ENCODE data around the gene NEUROG2.

The NEUROG2 gene

DNA sequence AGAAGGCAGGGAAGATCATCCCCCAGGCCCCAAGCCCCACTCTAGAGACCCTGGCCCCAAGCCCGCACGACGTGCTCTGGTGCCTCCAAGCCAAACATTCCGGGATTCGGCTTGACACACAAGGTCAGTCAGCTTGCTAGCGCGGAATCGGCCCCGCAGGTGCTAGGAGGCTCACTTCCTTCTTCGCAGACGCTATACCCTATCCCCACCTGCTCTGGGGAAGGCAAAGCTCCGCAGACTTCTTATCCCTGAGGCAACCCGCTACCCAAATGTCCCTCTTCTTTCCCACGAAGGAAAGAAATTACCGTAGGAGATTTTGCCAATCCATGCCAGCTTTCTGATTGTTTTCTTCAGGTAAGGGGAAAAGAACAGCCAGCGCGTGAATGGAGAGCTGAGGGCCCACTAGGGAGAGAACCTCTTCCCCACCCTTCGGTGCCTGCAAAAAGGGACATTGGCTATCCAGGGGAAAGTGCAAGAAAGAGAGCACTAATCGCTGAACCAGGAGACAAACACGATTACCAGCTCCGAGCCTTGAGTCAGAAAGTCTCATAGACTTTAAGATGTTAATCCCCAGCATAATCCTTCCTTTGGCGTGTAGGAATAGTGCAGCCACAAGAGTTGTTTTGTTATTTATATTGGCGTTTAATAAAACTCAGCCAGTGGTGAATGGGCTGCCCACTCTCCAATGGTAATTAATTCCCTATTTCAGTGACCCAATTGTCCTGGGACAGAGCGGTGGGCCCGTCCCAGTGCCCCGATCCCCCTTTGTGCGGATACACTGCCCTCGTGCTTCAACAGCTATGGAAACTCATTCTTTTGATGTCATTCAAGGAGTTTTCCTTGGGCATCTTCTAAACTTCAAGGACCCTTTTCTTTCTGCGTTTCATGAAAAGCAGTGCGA lies 5.4 kb upstream of the NEUROG2 start:
- no peak for DNase-seq (ENCODE audit: low read depth, low spot score)

DNA sequence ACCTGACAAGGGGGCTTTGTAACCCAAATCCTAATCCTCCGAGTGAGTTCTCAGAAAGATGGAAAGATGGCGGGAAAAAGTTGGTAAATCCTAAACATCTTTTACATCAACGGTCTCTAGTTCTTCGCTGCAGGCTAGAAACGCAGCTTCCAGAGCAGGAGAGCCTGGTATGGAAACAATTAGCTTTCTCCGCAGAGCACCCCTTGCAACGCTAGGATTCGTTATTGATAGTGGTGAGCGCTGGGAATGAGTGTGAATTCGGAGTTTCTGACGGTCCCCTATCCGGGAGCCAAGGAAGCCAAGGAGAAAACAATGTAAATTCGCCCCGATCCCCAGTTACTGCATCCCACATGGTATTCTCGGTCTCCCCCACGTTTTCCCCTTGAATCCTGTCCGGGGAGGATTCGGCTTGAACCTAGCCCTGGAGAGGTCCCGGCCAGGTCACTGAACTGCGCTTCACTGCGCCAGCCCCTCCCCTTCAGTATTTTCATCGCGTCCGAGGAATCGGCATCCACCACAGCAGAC lies 4.7 kb upstream of the NEUROG2 start:
- no peak for DNase-seq (ENCODE audit: low read depth, low spot score)

DNA sequence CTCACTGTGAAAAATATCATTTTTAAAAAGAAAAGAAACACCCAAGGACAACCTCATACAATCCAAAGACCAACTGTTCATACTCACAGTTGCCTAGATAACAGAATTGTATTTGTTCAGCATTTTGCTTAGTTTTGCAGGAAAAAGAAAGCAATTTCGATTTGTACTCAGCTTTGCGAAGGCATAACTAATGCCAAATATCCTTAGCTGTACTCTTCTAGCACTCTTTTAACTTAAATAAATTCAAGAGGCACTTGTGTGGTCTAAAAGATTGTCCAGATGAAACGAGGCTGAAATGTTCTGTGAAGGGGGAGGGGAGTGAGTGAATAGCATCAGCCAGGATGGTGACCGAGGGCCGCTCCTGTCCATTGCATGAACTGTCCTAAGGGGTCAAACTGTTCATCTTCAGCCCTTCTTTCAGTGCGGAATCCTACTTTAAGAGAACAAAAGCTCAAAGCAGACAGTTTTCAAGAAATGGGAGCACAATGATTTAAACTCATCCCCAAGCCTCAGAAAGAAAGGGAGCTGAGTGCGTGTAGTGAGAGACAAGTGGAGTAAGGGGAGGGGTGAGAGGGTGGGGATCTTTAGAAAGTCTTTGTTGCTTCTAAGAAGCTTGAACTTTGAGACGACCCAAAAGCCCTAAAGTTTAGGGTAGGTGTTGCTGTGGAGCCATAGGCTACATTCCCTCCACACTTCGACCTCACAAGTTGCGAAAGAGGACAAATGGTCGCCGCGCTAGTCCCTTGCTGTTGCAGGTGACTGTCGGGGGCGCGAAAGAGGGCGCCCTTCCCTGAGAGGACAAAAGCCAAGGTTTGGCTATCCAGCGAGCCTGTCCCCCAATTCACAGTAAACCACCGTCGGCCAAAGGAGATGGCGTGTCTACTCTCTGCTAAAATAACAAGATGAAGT lies 4.0 kb upstream of the NEUROG2 start:
- no peak for DNase-seq (ENCODE audit: low read depth, low spot score)

DNA sequence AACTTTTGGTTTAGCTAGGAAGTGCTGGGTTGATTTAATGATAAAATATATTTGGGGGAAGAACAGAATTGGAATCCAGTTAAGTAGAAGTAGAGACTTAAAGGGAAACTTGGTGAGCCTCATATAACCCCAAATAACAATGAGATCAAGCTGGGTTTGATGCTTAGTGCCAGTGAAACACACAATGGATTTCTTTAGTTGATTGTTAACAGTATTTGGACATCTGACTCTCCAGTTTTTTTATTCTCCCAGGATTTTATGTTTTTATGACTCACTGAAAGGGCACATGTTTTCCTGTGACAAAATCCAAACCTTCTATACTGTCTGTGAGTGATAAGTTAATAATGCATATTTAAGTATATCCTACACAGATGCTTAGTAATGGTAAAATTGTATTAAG lies 2.7 kb upstream of the NEUROG2 start:
- DNase-seq (ENCODE audit: low read depth, low spot score): no peak

DNA sequence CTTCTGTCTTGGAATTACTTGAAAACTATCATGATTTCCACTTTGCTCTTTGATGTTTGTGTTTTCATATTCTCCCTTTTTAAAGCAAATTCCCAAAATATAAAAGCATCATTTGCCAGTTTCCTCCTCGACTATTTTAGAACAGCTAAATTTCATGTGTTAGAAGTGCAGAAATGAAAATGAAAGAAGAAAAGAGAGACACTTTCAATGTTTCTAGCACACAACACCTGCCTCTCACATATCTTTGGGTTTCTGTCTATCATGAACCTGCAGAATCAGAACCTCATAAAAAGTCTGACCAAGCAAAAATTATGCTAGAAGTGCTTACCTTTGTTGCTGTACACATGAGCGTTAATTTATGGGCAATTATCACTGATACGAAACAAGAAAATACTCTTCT lies 1.9 kb upstream of the NEUROG2 start:
- no peak for DNase-seq (ENCODE audit: low read depth, low spot score)

DNA sequence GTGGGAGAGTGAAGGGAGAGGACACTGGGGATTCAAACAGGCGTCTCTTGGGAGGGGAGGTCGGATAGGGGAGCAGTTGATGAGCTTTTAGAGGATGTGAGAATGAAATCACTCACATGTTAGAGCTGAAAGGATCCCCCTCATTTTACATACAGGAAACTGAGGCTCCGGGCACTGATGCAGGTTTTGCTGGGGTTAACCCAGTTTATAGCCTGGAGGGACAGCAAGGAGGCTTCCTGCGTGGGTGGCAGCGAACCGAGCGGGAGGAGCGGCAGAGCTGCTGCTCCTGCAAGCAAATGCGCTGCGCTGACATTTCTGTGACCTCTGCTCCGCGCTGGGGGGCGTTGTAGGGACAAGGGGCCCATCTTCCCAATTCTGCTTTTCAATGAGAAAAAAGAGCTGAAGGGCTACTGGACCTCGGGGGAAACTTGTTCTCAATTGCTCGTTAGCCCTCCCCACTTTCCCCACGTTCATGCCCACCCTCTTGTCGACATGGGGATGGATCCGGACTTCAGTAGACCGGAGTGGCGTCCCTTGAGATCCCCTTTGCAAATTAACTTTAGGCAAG lies 1.2 kb upstream of the NEUROG2 start:
- DNase-seq (ENCODE audit: low read depth, low spot score): no peak

DNA sequence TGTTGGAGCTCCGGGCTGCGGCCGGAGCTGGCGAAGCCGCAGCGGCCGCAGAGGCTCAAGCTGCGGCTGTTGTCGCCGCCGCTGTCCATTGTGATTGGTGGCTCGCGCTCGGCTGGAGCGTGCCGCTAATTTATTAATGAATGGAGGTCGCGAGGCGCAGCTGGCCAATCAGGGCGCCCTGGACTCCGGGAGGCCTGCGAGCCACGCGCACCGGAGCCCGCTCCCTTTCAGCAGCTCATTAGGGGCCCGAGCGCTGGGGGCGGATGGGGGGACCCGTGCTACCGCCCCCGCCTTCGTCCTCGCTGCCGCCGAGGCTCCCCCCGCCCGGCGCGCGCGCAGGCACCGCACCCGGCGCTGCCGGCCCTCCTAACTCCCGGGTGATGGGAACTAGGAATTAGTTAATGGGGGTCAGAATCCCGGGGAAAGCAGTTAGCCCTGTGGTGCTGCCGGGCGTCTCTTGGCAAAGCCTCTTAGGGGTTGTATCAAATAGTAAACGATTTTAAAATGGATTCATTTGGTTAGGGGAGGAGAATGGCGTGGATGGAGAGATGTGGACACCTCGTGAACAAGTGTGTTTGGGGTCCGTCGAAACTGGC lies 589 bp upstream of the NEUROG2 start:
- no peak for DNase-seq (ENCODE audit: low read depth, low spot score)

DNA sequence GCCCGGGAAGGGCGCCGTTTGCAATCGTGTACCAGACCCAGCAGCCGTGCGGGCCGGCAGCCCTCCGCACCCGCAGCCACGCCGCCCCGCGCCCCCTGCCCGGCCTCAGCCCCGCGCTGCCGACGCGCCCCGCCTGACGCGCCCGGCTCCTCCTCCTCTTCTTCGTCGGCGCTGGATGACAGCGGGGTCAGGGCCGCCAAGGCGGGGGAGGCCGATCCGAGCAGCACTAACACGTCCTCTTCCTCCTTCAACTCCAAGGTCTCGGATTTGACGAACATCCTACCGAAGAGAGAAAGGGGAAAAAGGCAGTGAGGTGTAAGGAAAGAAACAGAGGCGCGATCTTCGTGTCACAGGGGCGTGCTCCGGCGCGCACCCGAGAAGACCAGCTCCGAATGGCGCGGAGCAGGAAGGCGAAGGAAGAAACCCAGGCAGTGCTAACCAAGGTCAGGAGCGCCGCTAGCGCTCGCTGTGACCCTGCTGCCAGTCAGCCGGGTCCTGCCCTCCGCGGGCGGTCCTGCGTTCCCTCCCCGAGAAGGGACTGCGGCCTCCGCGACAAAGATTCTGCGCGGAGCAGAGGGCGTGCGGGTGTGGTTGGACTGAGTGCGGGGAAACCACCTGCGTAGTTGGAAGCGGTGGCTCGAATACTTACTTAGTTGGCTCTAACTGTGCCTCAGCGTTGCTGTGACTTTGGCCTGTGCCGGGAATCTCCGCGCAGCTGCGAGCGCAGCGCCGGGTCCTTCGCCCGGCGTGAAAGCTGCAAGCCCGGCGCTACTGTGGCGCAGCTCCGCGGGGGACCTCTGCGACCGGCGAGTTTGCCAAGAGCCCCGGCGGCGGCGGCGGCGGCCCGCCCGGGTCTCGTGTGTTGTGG lies 548 bp downstream of the NEUROG2 start:
- DNase-seq (ENCODE audit: low read depth, low spot score): no peak

DNA sequence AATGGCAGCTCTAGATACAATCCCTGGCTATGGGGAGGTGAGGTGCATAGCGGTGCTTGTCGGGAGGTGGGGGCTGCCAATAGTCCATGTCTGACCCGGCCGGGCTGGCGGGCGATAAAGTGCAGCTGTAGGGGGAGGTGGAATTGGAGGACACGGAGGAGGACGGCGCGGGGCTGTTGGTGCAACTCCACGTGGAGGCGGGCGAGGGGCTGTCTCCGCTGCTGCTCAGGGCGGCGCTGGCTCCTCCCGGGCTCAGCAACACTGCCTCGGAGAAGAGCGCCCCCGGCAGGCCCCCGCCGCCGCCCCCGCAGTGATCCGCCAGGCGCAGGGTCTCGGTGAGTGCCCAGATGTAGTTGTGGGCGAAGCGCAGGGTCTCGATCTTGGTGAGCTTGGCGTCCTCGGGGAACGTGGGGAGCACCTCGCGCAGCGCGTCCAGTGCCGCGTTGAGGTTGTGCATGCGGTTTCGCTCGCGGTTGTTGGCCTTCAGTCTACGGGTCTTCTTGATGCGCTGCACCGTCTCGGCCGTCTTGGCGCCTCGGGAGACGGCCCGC lies 1.3 kb downstream of the NEUROG2 start:
- no peak for DNase-seq (ENCODE audit: low read depth, low spot score)

DNA sequence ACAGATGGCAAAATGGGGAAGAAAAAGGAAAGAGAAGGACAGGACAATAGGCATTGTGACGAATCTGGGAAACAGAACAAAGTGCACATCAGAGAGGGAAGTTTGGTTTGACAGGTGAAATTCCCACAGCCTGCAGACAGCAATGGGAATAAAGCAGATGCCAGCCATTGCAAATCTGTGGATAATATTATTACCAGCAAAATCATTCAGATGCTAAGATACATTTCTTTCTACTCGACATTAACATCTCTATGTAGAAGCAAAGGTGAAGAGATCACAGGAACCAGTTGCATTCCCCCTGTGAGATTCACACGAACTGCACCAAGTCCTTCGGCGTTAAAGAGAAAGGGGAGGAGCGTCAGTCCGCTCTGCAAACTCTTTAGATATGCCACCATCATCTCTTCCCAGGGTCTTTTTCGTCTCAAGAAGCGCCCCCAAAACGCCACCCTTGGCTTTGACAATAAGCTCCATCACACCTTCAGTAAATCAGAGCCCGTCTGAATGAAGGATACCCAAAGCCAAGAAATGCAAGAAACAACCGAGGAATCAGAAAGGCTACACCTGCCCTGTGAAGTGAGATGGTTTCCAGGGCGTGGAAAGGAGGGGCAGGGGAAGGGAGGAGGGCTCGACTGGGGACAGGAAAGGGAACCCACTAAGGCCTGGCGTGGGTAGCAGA lies 1.9 kb downstream of the NEUROG2 start:
- DNase-seq (ENCODE audit: low read depth, low spot score): no peak

DNA sequence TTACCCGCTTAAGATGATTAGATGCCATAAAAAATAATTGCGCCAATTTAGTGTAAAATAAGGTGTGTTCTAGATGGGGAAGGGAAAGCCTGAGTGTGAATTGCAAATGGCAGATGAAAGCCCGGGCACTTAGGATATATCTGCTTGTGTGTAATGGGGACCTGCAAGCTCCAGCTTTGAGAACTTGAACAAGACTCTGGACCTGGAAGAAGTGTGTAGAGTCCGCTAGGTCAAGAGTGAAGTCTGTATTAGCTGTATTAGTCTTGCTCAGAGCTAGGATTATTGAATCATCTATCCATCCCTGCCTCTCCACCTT lies 4.2 kb downstream of the NEUROG2 start:
- no peak for DNase-seq (ENCODE audit: low read depth, low spot score)

DNA sequence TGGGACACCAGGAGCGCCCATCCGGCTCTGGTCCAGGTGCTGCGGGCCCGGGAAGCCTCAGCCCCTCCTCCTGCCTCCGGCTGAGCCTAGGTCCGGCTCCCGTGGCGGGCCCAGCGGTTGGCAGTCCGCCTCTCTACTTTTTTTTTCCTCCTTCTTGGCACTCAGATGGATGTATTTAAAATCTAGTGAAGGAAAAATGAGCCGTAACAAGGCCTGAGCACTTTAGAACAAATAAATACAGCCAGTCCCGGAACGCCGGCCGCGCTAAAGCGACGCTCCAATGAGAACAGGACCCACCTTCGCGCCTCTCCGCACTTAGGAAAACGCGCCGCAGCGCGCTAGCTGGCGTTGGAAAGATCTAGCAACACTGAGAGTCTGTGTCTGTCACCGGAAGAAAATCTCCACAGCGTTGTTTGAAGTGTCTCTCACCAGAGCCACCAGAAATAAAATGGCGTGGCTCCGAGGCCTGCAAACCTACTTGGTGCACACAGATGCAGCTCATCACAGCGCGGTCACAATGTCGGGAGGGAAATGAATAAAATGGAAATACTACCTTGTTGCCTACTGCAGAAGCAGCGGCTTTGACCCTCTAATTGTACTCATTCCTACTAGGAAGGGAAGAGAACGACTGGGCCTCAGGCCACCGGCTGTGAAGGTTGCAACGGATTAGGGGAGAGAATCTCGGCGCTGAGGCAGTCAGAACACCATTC lies 4.7 kb downstream of the NEUROG2 start:
- no peak for DNase-seq (ENCODE audit: low read depth, low spot score)

DNA sequence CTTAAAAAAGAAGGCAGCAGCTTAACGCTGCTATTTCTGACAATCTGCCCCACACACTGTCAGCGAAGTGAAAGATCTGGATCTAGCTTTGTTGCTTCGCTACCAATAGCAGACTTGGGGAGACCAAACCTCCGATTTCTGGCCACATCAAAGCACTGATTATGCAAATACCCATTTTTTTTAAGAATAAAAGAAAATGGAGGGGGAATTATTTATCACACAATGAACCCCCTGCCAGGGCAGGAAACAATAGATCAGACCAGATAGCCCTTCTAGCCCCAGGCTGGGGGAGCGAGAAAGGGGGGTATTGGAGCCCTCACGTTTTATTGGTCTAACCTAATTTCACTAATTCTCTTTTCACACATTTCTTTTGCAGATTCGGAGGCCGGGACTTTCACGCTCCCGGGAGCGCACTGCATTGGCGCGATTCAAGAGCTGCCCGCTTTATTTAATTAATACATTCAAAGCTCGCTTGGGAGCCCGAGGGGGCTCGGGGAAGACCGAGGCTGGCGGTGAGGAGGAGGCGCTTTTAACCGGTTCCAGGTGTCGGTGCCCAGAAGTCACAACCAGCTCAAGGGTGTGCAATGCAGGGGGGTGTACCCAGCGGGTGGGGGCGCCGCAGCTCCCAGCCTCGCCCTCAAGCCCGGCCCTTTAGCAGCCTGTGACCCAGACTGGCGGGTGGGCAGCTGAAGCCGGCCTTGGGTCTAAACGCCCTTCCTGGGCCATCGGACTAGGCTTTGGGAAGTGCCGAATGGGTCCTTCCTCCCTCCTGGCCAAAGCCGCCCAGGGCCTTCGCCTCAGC lies 5.5 kb downstream of the NEUROG2 start:
- no peak for DNase-seq (ENCODE audit: low read depth, low spot score)

DNA sequence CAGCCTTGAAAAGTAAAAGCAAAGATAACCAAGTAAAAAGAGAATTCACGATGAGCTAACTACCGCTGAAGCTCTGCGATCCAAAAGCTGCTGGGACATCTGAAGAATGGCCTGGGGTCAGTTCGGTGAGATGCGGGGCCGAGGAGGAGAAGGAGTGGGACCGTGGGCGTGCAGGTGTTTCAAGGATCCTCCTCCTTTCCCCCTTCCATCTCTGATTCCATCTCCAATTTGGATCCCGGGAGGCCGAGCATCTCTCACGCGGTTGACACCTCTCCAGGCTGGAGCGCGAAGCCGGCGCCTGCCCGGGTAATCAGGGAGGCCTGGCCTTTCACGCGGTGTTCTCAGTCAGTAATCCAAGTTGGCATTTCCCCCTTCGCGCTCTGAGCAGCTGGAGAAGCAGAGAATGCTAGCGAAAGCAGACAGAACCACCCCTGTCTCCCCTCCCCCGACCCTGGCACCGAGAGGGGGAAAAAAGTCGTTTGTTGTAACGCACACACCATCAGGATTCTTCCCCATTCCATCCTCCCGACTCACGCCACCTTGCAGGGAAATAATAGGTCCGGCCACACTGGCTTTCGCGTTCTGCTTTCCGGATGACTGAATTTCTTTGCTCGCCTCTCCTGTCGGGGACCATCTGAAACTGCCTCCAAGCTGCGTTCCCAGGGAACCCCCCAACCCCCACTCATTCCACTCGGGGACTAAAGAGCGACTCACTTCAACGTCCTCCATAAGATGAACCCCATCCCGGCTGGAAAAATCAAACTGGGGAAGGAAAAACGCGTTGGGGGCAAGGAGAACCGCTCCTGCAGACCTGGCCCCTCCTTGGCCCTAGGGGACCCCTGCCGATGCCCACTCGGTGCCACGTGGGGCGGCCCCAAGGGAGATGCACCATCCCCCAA lies 6.5 kb downstream of the NEUROG2 start:
- no peak for DNase-seq (ENCODE audit: low read depth, low spot score)

DNA sequence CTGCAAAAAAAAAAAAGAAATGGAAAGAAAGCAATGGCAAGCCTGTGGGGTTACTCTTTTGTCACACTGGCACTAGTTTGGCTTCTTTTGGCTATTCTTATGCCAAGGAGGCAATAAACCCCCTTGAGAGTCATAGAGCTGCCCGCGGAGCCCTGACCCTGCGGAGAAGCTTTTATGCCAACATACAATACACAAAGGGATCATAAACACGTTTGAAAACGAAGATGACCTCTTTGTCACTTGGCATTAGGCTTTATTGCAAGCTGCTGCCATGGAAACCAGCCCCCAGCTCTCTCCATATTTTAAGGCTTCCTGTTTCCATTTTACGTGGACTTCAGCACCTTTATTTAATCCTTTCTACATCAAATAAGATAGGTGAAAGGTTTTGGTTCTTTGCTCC lies 7.6 kb downstream of the NEUROG2 start:
- DNase-seq (ENCODE audit: low read depth, low spot score): no peak

DNA sequence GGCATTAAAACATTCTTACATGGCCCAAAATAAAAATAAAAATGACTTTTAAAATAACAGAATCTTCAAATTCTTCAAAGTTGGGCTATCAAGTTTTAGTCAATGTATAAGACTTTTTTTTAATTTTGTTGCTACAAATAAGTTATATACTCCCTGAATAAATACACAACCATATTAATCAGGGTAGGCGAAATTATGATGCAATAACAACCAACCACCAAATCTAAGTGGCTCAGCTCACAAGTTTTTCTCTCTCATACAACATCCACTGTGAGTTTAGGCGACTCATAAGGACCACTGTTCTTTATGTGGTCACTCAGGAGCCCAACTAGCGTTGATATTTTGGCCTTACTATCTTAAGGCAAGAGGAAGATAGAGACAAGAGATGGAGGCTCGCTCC lies 11.2 kb downstream of the NEUROG2 start:
- DNase-seq (ENCODE audit: low read depth, low spot score): no peak

DNA sequence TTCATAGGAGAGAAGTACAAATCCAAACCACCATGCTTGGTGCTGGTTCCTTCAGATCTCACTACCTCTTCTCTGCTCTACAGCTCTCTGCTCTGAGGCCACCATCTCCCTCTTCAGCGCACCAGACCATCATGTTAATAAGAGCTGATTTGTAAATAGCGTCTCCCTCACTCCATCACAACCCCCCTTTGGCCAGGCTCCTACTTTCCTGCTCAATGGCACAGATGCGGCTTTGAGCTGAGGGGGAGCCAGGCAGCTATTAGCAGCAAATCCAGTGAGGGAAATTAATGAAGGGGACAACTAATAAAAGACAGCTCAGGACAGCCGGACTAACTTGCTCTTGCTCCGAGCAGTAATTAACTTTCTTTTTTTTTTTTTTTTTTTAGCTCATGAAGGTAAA lies 13.1 kb downstream of the NEUROG2 start:
- DNase-seq (ENCODE audit: low read depth, low spot score): no peak

DNA sequence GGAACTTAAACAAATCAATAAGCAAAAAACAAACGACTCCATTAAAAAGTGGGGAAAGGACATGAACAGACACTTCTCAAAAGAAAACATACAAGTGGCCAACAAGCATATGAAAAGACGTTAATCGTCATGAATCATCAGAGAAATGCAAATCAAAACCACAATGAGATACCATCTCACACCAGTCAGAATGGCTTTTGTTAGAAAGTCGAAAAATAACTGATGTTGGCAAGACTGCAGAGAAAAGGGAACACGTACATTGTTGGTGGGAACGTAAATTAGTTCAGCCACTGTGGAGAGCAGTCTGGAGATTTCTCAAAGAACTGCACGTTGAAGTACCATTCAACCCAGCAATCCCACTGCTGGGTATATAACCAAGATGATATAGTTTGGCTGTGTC lies 23.7 kb downstream of the NEUROG2 start:
- DNase-seq (ENCODE audit: low read depth, low spot score): no peak
